ENCODE results near the gene RAPGEF2.
"Not testable (repeated sequence)": the region's sequence is repeated elsewhere in the genome, so short reads cannot be mapped to it uniquely, and the experiment has no call there.

The RAPGEF2 gene

DNA sequence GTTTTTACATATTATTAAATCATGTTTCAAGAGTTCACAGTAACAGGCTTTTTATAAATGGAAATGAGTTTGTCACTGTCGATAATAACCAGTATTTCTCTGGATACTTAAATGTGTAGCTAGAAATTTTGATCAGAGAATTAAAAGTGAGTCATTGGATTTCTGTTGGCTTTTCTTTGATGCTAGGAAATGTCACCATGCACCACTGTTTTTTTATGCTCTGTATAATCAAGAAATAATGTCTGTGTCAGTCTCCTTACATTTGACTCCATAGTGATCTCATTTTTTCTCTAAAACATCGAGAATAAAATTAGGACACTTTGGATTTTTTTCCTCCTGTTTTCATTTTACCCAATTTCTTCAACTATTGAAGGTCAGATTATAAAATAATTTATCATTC is 234.2 kb downstream of the RAPGEF2 start:
- DNase-seq: no peak

DNA sequence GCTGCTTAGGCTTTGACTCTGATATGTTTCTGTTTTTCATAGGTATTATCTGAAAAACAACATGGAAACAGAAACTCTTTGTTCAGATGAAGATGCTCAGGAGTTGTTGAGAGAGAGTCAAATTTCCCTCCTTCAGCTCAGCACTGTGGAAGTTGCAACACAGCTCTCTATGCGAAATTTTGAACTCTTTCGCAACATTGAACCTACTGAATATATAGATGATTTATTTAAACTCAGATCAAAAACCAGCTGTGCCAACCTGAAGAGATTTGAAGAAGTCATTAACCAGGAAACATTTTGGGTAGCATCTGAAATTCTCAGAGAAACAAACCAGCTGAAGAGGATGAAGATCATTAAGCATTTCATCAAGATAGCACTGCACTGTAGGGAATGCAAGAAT is 238.6 kb downstream of the RAPGEF2 start:
- no peak for DNase-seq

DNA sequence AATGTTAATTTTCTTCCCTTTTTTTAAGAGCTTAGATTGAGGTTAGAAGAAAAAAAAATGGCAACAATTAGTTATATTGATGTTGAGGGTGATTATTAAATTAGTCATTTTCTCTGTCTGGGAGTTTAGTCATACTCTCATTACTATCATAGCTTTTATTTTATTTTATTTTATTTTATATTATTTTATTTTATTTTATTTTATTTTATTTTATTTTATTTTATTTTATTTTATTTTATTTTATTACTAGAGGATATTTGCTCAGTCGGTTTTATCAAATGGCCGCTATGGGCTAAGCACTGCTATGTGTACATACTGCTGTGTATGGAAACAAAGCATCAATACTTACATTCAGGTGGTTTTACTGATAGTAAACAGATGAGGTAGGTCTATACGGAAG is 239.5 kb downstream of the RAPGEF2 start:
- DNase-seq: no peak

DNA sequence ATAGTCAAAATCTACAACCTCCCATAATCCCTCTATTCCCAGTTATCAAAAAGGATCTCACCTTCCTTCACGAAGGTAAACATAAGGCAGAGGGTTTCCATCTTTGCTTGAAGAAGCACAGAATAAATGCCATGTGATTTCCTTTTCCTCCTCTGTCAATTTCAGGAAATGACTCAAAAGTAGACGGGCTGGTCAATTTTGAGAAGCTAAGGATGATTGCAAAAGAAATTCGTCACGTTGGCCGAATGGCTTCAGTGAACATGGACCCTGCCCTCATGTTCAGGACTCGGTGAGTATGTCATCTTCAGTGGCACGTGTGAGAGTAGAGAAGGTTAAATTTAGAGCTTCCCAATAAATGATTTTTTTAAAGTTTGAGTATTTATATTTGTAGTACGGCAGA is 240.2 kb downstream of the RAPGEF2 start:
- no peak for DNase-seq

DNA sequence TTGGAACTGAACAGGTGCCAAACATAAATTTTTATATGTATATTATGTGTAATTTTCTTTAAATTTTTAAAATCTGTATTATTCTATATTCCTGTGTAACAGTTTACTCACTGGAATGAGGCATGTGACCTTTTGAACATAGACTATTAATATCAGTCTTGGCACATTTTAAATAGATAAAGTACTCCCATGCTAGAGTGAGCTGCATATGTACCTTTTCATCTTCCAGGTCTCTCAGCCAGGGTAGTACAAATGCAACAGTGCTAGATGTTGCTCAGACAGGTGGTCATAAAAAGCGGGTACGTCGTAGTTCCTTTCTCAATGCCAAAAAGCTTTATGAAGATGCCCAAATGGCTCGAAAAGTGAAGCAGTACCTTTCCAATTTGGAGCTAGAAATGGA is 242.0 kb downstream of the RAPGEF2 start:
- DNase-seq: no peak

DNA sequence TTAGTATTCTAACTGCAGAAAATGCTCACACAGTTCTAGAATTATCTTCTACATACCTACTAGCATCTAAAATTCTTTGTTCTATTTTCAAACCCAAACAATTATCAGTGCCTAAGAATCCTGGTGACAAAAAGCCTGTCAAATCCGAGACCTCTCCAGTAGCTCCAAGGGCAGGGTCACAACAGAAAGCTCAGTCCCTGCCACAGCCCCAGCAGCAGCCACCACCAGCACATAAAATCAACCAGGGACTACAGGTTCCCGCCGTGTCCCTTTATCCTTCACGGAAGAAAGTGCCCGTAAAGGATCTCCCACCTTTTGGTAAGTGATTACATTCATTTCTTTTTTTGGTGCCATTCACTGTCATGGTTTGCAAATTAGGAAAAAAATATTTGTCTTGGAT is 243.8 kb downstream of the RAPGEF2 start:
- no peak for DNase-seq

DNA sequence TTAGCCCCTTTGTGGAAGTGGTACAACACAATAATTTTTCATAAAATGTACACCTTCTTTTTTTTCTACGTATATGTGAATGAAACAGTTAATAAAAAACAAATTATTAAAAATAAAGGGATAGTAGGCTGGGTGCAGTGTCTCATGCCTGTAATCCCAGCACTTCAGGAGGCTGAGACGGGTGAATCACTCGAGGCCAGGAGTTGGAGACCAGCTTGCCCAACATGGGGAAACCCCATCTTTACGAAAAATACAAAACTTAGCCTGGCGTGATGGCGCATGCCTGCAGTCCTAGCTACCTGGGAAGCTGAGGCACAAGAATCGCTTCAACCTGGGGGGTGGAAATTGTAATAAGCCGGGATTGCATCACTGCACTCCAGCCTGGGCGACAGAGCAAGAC is 244.9 kb downstream of the RAPGEF2 start:
- DNase-seq: no peak

DNA sequence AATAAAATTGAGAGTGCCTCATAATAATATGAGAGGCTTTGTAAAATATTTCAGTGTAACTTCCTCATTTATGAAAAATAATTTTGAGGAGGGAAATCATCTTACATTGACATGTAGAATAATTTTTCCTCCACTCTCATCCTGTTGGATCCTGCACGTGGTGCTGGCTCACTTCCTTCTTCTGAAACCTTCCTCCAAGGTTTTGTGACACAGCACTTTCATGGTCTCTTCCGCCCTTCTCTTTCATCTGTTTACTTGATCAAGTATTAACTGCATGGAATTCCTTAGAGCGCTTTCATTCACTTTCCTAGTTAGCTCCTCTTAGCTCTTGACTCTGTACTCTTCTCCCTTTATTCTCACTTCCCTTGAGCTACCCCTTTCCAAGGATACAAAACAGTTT is 246.5 kb downstream of the RAPGEF2 start:
- DNase-seq: no peak

DNA sequence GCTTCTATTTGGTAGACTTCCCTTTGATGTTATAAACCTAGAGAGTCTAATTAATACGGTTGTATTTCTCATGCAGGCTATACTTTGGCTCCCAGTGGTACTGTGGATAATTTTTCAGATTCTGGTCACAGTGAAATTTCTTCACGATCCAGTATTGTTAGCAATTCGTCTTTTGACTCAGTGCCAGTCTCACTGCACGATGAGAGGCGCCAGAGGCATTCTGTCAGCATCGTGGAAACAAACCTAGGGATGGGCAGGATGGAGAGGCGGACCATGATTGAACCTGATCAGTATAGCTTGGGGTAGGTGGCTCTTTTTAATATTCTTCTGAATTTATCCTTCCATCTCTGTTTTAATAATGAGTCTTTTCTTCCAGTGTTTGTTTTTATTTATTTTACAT is 249.7 kb downstream of the RAPGEF2 start:
- no peak for DNase-seq

DNA sequence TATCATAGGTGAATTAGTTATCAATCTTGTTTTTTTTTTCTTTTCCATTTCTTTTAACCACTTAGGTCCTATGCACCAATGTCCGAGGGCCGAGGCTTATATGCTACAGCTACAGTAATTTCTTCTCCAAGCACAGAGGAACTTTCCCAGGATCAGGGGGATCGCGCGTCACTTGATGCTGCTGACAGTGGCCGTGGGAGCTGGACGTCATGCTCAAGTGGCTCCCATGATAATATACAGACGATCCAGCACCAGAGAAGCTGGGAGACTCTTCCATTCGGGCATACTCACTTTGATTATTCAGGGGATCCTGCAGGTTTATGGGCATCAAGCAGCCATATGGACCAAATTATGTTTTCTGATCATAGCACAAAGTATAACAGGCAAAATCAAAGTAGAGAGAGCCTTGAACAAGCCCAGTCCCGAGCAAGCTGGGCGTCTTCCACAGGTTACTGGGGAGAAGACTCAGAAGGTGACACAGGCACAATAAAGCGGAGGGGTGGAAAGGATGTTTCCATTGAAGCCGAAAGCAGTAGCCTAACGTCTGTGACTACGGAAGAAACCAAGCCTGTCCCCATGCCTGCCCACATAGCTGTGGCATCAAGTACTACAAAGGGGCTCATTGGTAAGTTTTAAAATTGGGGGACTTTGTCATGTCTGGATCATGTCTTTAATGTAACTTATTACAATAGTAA is 250.7 kb downstream of the RAPGEF2 start:
- DNase-seq: no peak

DNA sequence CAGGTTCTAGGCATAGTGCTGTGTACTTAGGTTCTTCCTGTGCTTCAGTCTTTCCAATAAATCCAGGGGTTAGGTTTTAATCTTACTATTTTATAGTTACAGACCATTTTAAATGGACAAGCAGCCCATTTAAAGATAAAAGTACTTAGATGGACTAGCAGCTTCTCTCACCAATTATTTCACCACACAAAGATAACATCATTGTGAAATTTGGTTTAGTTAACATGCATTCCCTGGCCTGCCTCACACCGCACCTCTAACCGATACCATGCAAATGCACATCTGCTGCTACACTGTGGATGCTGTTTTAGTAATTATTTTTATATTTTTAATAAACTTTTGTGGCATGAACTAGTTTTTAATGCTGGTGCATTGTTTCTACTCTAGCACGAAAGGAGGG is 252.6 kb downstream of the RAPGEF2 start:
- no peak for DNase-seq

DNA sequence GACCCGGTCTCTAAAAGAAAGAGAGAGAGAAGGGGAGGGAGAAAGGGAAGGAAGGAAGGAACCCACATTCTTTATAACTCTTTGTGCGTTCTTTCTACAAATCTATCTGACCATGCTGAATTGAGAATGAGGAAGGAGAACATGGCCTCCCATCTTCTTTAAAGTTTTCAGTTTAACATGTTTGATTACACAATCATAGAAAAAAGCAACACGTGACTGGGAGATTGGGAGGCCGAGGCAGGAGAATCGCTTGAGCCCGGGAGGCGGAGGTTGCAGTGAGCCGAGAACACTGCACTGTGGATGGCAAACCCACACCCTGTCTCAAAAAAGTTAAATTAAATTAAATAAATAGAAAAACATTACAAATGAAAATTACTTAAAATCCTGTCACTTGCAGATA is 254.5 kb downstream of the RAPGEF2 start:
- DNase-seq: no peak

DNA sequence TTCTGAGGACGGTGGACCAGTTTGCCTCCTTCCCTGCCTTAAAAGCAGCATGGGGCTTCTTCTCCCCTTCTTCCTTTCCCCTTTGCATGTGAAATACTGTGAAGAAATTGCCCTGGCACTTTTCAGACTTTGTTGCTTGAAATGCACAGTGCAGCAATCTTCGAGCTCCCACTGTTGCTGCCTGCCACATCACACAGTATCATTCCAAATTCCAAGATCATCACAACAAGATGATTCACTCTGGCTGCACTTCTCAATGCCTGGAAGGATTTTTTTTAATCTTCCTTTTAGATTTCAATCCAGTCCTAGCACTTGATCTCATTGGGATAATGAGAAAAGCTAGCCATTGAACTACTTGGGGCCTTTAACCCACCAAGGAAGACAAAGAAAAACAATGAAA is 255.3 kb downstream of the RAPGEF2 start:
- DNase-seq: no peak

DNA sequence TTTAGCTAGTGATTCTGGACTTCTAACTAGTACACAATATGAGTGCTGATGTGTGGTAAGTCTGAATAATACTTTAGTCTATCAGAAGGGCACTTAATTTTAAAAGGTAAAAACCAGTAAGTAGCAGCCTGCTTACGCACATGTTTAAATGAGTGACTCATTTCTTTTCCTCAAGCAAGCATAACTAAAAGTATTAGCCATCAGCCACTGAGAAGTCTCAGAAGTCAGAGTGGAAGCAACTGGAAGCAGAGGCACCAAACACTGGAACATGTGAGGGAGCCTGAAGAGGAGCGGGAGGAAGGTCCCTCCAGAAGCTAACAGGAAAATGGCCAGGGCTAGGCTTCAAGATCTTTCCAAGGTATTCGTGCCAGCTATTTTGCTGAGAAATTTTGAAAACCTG is 257.7 kb downstream of the RAPGEF2 start:
- no peak for DNase-seq

DNA sequence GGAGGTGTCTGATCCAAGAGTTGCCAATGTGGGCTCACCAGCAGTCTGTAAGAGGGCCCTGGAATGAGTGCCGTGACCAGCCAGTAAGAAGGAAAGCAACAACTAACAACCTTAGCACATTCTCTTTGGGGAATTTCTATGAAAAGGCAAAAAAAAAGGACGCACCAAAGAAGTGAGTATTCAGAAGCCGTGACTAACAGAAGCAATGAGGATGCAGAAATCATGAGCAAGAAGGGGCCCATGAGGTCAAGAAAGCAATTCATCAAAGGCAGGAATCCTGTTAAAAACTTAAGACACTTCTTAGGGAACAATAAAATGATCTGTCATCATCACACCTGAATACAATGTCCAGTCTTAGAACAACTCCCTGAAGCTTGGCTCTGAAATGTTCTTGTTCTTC is 260.5 kb downstream of the RAPGEF2 start:
- DNase-seq: no peak

DNA sequence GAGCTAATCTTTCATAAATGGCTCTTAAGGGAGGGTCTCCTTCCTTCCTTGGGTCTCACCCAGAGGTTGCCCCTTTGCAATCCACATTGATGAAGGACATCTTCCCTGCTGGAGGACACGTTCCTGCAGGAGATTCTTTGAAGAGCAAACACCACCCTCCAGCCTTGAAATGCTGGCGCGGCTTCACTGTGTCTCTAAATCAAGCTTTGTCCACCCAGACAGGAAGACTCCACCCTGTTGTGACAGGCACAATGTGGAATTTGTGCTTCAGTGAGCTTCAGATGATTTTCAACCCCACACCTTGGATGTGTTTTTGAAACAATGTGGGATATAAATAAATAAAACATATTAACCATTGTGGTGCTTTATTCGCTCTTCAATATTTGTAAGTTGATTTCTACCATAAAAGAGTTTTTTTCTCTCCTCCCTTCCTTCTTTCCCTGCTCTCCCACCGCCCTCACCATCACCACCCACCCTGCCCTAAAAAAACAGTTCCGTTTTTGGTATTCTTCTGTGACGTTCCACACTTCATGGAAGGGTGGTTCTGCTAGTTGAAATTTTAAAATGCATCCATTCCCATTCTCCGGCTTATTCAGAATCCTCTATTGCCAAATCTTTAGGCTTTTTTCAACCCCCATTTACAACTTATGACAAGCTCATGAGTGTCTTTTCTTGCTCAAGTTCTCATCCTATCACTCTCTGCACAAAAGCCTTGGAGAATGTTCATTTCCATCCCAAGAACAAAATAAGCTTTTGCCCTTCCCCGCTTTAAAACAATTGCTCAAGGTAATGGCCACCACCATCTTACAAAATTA is 264.3 kb downstream of the RAPGEF2 start:
- no peak for DNase-seq

DNA sequence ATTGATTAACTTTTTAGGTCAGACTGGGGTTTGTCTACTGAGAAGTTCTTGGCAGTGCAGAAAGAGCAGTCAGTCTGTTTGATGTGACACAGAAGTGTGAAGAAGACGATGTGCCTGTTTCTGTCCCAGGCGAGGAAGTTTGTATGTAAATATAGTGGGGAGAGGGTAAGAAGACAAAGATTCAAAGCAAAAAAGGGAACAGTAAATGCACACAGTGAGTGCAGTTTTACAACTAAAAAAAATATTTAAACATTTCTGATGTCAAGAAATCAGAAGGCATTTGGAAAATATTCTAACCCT is 264.9 kb downstream of the RAPGEF2 start:
- no peak for DNase-seq

DNA sequence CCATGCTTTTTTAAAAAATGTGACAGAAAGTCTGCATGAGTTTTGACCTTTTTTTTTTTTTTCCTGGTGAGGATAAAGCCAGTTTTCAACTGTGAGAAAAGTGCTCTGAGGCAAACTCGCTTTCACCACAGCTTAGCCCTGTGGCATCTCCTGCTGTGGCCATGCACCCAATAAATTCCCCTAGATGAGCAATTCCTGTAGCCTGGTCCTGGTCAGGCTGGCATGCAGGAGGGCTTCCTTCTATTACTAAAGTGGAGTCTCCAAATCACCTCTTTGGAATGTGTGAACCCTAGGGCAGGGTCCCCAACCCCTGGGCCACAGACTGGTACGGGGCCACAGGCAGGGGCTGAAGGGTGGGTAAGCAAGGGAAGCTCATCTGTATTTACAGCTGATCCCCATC is 265.4 kb downstream of the RAPGEF2 start:
- no peak for DNase-seq

DNA sequence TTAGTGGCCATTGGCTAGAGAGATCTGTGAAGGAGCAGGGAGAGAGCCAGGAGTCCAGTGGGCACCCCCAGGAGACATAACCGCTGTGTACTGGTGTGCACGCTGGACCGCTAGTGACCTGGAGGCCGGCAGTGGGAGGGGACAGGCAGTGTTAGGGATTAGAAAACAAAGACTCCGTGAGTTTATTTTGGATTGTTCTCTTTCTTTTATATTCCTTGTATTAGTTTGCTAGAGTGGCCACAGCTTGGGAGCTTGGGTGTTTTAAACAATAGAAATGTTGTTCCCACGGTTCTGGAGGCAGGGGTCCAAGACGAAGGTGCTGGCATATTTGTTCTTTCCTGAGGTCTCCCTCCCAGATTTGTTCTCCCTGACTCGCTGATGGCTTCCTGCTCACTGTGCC is 266.4 kb downstream of the RAPGEF2 start:
- no peak for DNase-seq

DNA sequence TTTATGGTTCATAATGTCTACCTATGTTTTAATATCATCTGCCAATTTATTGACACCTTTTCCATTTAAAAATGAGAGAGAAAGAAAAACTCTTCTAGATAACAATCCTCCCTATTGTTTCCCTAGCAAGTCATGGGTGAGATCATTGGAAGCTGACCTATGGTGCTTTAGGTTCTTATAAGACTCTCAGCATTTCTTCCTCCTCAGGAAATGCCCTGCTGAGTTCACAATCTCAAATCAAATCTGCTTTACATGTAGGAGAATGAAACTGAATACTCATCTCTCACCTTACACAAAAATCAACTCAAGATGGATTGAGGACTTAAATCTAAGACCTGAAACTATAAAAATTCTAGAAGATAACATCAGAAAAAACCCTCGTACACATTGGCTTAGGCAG is 267.4 kb downstream of the RAPGEF2 start:
- DNase-seq: no peak

DNA sequence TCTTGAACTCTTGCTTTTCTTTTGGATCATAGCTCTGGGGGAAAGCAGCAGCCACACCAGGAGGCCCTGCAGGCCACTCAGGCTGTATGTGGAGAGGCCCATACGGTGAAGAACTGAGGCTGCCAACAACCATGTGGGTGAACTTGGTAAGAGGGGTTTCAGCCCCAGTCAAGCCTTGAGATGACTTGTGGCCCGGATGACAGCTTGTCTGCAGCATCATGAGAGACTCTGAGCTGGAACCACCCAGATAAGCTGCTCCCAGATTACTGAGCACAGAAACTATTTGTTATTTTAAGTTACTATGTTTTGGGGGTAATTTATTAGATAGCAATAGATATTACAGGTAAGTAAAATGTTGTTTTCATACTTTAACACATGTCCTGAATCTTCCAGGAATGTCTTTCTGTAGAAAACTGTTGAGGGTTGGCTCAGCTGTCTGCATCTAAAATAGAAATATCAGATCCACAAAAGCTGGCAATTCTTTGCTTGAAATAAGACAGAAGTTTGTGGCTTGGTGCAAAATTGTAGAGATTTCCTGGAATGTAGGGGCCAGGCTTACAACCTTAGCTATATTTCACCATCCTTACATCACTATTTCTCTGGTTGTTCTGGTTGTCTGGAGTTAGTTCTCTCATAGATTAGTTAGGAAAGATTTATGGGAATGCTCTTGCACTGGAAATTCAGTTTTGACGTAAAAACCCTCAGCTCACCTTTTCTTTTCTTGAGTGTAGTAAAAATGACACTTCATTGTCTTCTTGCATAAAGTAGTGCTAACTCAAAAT is 272.1 kb downstream of the RAPGEF2 start:
- no peak for DNase-seq

DNA sequence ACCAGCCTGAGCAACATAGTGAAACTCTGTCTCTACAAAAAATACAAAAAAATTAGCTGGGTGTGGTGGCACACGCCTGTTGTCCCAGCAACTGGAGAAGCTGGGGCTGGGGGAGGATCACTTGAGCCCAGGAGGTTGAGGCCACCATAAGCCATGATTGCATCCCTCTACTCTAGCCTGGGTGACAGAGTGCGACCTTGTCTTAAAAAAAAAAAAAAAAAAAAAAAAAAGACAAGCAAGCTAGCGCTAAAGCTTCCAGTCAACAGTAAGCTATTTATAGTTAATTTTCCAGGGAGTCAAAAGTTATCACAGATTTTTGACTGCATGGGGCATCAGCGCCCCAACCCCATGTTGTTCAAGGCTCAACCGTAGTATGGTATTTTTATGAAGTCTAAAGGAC is 273.4 kb downstream of the RAPGEF2 start:
- DNase-seq: no peak

DNA sequence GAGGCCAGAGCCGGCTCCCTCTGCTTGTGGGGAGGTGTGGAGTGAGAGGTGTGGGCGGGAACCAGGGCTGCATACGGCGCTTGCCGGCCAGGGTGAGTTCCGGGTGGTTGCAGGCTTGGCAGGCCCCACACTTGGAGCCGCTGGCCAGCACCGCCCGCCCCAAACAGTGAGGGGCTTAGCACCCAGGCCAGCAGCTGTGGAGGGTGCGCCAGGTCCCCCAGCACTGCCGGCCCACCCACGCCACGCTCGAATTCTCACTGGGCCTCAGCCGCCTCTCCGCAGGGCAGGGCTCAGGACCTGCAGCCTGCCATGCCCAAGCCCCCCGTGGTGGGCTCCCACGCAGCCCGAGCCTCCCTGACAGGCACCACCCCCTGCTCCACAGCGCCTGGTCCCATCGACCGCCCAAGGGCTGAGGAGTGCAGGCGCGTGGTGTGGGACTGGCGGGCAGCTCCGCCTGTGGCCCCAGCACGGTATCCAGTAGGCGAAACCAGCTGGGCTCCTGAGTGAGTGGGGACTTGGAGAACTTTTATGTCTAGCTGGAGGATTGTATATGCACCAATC is 275.3 kb downstream of the RAPGEF2 start:
- no peak for DNase-seq

DNA sequence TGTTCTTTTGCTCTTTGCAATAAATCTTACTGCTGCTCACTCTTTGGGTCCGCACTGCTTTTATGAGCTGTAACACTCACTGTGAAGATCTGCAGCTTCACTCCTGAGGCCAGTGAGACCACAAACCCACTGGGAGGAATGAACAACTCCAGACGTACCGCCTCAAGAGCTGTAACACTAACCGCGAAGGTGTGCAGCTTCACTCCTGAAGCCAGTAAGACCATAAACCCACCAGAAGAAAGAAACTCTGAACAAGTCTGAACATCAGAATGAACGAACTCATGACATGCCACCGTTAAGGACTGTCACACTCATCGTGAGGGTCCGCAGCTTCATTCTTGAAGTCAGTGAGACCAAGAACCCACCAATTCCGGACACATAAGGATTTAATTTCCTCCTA is 276.2 kb downstream of the RAPGEF2 start:
- not testable (repeated sequence) for DNase-seq
